Erythroblast (primary cell): ENCODE results near the gene SSBP2.

Source experiments
- GATA1 ChIP-seq: IDR thresholded peaks from 2 replicates; pipeline ENCODE4 v1.6.1; 2011; ENCODE audit warnings: low read depth, mild to moderate bottlenecking, control low read depth, low read length, moderate library complexity
- POLR2A ChIP-seq: IDR thresholded peaks from 2 replicates; pipeline ENCODE4 v1.6.1; 2011; ENCODE audit warnings: mild to moderate bottlenecking, low read length

GRCh38 chr5:81762401-81762800 is 11.5 kb upstream of the SSBP2 start:
- no peak for TF ChIP-seq POLR2A
- TF ChIP-seq GATA1 = no peak
